GM12892 (cell line): Measurements from ENCODE around the gene CCDC88A.

Experiments used
- POLR2A ChIP-seq: IDR thresholded peaks from 2 replicates; pipeline ENCODE4 v1.6.1; 2011; ENCODE audit warnings: low read depth, low read length, control low read depth
- POLR2AphosphoS5 ChIP-seq: IDR thresholded peaks from 2 replicates; pipeline ENCODE4 v1.6.1; 2011; ENCODE audit warnings: low read depth, low read length, control low read depth
- TAF1 ChIP-seq: IDR thresholded peaks from 2 replicates; pipeline ENCODE4 v1.6.1; 2011; ENCODE audit warnings: low read depth, mild to moderate bottlenecking, control low read depth, low read length, borderline replicate concordance

GRCh38 chr2:55395724-55396605, 23.7 kb downstream of the CCDC88A start:
- TF ChIP-seq POLR2A (no peak), POLR2AphosphoS5 (no peak), TAF1 (no peak)
